Cortex of kidney (tissue), 1 donor: Measurements from ENCODE around the gene AHDC1.
"Not testable (repeated sequence)": the region's sequence is repeated elsewhere in the genome, so short reads cannot be mapped to it uniquely, and the experiment has no call there.

Experiments
- DNase-seq: peaks from one replicate; lab custom pipeline; 2025; lab: John Stamatoyannopoulos, UW

Gene AHDC1, protein sequence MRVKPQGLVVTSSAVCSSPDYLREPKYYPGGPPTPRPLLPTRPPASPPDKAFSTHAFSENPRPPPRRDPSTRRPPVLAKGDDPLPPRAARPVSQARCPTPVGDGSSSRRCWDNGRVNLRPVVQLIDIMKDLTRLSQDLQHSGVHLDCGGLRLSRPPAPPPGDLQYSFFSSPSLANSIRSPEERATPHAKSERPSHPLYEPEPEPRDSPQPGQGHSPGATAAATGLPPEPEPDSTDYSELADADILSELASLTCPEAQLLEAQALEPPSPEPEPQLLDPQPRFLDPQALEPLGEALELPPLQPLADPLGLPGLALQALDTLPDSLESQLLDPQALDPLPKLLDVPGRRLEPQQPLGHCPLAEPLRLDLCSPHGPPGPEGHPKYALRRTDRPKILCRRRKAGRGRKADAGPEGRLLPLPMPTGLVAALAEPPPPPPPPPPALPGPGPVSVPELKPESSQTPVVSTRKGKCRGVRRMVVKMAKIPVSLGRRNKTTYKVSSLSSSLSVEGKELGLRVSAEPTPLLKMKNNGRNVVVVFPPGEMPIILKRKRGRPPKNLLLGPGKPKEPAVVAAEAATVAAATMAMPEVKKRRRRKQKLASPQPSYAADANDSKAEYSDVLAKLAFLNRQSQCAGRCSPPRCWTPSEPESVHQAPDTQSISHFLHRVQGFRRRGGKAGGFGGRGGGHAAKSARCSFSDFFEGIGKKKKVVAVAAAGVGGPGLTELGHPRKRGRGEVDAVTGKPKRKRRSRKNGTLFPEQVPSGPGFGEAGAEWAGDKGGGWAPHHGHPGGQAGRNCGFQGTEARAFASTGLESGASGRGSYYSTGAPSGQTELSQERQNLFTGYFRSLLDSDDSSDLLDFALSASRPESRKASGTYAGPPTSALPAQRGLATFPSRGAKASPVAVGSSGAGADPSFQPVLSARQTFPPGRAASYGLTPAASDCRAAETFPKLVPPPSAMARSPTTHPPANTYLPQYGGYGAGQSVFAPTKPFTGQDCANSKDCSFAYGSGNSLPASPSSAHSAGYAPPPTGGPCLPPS (N-terminal part only)

DNA sequence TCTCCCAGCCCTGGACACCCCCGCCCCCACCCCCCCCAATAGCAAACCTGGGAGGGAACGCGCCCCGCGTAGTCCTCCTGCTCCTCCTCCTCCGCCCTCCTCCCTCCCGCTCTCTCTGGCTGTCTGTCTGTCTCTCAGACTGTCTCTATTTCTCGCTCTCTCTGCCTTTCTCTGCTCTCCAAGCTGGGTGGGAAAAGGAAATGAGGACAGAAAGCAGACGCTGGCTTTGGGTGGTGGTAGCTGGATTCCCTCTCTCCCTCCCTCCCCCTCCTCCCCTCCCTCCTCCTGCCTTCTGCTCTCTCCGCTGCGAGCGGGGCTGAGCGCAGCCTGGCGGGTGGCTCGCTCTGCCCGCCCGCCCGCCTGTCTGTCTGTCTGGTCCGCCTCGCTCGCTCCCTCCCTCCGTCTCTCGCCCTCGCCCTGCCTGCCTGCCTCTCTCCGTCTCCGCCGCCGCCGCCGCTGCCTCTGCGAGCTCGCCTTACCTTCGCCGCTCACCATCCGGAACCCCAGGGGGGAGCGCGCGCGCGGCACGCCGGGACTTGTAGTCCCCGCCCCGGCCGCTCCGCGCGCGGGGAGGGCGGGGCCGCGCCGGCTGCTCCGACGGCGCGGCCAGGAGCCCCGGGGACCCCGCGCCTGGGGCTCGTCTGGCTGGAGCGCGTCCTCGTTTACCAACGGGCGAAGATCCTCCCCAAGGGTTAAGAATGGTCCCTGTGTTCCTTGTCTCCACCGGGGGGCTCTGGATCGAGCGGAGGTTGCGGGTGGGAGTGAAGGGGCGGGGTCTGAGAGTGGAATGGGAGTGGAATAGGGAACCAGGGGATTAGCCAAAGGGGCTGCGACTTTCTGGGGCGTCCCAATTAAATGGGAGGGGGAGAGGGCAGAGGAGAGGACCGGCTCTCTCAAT, at the start of gene AHDC1:
Gene AHDC1, minus strand, starts transcription at position 464 of the 898 bp plus-strand sequence. CDS start 52,029 bp downstream, outside the sequence.
- DNase-seq = no peak

- DNase-seq = no peak
Observed at GRCh38 chr1:27652111-27652864, 48.3 kb upstream of the AHDC1 start.

DNA sequence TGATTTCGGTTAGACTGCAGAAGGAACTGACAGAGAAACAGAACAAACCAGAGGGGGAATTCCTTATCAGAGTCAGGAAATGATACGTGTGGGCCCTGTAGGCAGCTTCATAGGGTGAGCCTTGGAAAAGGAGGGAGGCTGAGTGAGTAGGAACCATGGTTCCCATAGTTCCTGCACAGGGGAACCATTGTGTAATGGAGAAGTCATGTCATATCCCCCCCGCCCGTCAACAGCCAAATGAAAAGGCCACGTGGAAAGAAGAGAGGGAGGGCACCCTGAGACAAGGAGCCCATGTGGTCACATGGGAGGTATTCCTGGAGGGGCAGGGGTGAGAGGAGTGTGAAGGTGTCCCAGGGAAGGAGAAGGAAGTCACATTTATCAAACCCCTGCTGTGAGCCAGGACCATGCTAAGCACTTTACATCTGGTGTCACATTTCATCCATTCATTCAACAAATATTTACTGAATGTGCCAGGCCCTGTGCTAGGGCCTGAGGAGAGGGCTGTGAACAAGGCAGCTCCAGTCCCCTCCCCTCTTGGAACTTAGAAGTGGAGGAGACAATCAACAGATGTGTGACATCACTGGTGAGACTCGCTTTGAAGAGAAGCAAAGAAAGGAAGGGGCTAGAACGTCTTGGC, 46.7 kb upstream of the AHDC1 start:
- DNase-seq = no peak

DNA sequence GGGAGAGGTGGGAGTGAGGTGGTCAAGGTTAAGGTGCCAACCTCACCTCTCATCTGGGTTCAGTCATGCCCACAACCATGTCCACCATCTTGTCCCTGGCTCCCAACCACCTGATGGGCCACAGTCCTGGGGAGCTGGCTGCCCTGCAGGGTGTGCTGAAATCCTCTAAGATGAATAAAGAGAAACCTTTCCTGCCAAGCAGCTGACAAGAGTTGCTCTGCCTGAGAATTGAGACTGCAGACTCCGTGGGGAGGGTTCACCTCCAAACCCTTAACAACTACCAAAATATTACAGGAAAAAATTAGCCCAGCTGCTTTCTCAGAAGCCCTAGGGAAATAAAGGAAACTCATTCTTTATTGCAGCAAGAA, 46.2 kb upstream of the AHDC1 start:
- DNase-seq = no peak

DNA sequence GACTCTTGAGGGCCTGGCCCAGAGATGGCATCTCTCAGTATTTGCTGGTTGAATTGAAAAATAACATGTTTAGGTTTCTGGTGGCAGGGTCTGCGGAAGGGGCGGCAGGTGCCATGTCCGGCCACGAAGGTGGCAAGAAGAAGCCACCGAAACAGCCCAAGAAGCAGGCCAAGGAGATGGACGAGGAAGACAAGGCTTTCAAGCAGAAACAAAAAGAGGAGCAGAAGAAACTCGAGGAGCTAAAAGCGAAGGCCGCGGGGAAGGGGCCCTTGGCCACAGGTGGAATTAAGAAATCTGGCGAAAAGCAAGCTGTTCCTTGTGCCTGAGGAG, 45.3 kb upstream of the AHDC1 start:
- no peak for DNase-seq

DNA sequence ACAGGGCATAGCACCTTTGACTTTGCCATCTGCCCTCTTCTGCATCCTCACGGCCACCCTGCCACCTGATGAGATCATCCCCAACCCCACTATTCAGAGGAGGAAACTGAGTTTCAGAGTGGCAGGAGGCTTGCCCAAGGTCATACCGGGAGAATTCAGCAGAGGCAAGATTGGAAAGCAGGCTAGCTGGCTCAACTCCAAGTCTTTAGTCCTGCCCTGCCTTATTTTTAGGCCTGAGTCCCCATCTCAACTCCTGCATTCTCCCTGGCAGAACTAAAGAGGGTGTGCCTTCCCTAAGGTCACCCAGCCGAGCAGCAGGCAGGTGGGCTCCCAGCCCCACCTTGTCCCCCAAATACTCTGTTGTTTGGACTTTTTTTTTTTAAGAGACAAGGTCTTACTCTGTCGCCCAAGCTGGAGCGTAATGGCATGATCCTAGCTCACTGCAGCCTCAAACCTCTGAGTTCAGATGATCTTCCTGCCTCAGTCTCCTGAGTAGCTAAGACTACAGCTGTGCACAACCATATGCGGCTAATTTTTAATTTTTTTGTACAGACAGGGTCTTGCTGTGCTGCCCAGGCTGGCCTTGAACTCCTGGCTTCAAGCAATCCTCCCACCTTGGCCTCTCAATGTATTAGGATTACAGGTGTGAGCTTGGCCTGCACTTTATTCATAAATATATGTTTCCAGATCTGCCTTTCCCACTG, 44.8 kb upstream of the AHDC1 start:
- no peak for DNase-seq

DNA sequence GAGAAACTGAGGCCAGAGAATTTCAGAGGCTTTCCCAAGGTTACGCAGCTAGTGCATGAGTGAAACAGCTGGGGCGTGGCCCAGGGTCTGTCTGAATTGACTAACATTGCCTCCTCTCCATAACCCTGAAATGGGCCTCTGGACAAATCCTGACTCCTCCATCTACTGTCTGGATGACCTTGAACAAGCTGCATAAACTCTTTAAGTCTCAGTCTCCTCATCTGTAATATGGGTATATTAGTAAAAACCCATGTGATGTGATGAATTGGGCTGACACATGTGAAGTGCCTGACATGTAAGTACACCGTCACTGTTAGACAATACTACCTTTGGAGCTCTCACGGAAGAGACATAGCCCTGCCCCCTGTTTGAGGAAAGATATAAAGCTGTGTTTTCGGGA, 43.4 kb upstream of the AHDC1 start:
- no peak for DNase-seq

DNA sequence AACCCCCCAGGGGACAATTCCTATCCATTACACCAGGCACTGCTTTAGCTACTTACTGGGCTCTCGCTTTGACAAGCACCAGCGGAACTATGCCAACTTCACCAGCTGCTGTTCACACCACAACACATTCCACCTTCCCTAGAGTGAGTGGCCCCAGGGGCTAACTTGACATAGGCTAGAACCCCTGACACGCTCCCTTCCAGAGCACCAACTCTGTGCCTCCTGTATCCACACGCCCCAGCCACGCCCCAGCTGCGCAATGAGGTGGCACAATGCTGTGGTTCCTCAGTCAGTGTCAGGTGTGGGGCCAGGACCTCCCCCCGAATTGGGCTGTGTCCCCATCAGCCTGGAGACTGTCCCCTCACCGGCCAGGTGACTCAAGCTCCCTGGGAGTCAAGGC, 42.7 kb upstream of the AHDC1 start:
- DNase-seq = no peak

- no peak for DNase-seq
Observed at GRCh38 chr1:27645071-27645415, 41.1 kb upstream of the AHDC1 start.

DNA sequence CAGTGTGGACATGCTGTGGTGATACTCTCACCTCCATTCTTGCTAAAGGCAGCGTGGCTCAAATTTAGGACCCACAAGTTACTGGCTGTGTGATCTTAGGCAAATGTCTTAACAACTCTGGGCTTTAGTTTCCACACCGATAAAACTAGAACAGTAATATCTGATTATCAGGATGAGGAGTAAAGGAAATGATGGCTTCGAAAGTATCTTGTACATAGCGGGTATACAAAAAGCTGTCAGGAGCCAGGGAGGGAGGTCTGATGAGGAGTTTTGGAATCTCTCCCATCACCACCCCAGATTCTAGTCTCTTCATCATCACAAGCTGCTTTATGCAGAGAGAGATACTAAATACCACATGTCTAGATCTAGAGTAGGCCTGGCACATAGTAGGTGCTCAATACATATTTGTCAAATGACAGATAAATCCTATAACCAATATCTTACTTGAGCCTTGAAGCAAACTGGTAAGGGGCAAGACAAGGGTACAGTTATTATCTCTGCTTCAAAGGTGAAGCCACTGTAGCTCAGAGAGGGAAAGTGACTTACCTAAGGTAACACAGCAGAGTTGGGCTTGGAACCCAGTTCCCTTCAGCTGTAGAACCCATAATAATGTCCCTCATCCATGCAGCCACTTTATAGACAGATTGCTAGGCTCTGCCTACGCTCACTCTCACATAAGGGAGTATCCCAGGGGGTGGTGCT, 40.6 kb upstream of the AHDC1 start:
- DNase-seq = no peak

GRCh38 chr1:27643600-27644368, 39.8 kb upstream of the AHDC1 start:
- DNase-seq = no peak

DNA sequence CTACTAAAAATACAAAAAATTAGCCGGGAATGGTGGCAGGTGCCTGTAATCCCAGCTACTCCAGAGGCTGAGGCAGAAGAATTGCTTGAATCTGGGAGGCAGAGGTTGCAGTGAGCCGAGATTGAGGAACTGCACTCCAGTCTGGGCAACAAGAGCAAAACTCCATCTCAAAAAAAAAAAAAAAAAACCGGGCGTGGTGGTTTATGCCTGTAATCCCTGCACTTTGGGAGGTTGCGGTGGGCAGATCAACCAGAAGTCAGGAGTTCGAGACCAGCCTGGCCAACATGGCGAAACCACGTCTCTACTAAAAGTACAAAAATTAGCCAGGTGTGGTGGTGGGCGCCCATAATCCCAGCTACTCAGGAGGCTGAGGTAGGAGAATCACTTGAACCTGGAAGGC, 36.6 kb upstream of the AHDC1 start:
- not testable (repeated sequence) for DNase-seq

GRCh38 chr1:27638805-27639204, 34.9 kb upstream of the AHDC1 start:
- DNase-seq = no peak

DNA sequence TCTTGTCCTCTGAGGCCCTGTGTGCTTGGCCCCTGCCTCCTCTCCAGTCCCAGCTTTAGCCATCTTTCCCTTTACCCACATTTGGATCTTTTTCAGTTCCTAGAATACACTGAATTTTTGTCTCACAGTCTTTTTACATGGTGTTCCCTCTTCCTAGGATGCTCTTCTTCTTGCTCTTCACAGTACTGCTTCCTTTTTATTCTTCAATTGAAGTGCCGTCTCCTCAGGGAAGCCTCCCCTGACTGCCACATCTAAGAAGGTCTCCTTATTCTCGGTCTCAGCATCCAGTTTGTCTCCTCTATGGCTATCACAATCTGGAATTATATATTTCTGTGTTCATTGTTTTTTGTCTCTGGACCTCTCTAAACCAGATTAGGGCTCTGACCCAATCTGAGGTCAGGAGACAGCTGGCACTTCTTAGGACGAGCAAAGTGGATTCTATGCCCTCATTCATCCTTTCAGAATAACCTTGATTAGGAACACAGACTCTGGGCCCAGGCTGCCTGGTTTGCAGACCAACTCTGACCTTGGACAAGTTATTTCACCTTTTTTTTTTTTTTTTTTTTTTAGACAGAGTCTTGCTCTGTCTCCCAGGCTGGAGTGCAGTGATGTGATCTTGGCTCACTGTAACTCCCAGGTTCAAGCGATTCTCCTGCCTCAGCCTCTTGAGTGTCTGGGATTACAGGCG, 34.2 kb upstream of the AHDC1 start:
- DNase-seq = no peak

GRCh38 chr1:27635396-27636142, 31.6 kb upstream of the AHDC1 start:
- no peak for DNase-seq

- no peak for DNase-seq
Observed at GRCh38 chr1:27634985-27635367, 31.0 kb upstream of the AHDC1 start, which contains the start of gene FGR. Gene FGR, minus strand, starts transcription at chr1:27635185. Its CDS starts 11,269 bp downstream, at chr1:27623916.
